Measurements from ENCODE around the gene POU2F2.

Gene POU2F2

DNA sequence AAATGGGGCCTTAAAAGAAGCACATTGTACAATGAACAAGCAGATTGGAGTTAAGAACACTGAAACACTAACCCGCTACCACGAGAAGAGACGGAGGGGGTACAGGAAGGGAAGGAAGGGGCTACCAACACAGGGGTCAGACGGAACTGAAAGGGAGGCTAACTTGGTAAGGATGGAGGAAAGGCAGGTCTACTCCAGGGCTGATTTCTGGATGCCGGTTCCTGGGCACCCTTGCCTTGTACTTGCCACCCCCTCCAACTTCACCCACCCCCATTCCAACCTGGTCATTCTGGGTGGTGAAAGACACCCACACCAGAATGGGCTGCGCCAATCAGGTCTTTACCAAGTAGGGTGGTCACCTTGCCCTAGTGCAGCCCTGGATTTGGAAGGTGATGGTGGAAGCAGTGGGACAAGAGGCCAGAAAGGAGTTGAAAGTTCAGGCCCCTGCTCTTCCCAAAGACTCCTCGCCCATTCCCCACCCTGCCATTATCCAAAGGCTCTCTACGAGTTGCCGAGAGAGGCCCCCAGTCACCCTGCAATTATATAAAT, 46.0 kb downstream of the POU2F2 start:
- DNase-seq (ENCODE audit: low read depth), result no peak
- TF ChIP-seq CTCF (conservative IDR thresholded peaks at IDR 0.05; ENCODE audit: control insufficient read depth, insufficient read depth, low read depth, low read length), result no peak
- no peak overlapping the region for H3K4me3 ChIP-seq (ENCODE audit: control insufficient read depth, low read depth, low read length)

GRCh38 chr19:42083537-42083936, 48.7 kb downstream of the POU2F2 start:
- no peak for DNase-seq (ENCODE audit: low read depth)
- TF ChIP-seq CTCF (conservative IDR thresholded peaks at IDR 0.05; ENCODE audit: control insufficient read depth, insufficient read depth, low read depth, low read length), result no peak
- H3K4me3 ChIP-seq (ENCODE audit: control insufficient read depth, low read depth, low read length), result no peak overlapping the region

- TF ChIP-seq CTCF (conservative IDR thresholded peaks at IDR 0.05; ENCODE audit: control insufficient read depth, insufficient read depth, low read depth, low read length), result peak; percentile 63
- peak; percentile 66 for DNase-seq (ENCODE audit: low read depth)
- no peak overlapping the region for H3K4me3 ChIP-seq (ENCODE audit: control insufficient read depth, low read depth, low read length)
Observed at GRCh38 chr19:42081584-42082203, 50.6 kb downstream of the POU2F2 start.

GRCh38 chr19:42080764-42081375, 51.4 kb downstream of the POU2F2 start:
- TF ChIP-seq CTCF (conservative IDR thresholded peaks at IDR 0.05; ENCODE audit: control insufficient read depth, insufficient read depth, low read depth, low read length), result no peak
- no peak for DNase-seq (ENCODE audit: low read depth)
- no peak overlapping the region for H3K4me3 ChIP-seq (ENCODE audit: control insufficient read depth, low read depth, low read length)

DNA sequence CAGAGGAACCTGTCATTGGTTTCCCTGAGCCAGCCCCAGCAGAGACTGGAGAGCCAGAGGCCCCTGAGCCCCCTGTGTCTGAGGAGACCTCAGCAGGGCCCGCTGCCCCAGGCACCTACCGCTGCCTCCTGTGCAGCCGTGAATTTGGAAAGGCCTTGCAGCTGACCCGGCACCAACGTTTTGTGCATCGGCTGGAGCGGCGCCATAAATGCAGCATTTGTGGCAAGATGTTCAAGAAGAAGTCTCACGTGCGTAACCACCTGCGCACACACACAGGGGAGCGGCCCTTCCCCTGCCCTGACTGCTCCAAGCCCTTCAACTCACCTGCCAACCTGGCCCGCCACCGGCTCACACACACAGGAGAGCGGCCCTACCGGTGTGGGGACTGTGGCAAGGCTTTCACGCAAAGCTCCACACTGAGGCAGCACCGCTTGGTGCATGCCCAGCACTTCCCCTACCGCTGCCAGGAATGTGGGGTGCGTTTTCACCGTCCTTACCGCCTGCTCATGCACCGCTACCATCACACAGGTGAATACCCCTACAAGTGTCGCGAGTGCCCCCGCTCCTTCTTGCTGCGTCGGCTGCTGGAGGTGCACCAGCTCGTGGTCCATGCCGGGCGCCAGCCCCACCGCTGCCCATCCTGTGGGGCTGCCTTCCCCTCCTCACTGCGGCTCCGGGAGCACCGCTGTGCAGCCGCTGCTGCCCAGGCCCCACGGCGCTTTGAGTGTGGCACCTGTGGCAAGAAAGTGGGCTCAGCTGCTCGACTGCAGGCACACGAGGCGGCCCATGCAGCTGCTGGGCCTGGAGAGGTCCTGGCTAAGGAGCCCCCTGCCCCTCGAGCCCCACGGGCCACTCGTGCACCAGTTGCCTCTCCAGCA, 52.1 kb downstream of the POU2F2 start:
- no peak overlapping the region for H3K4me3 ChIP-seq (ENCODE audit: control insufficient read depth, low read depth, low read length)
- no peak for TF ChIP-seq CTCF (conservative IDR thresholded peaks at IDR 0.05; ENCODE audit: control insufficient read depth, insufficient read depth, low read depth, low read length)
- no peak for DNase-seq (ENCODE audit: low read depth)

DNA sequence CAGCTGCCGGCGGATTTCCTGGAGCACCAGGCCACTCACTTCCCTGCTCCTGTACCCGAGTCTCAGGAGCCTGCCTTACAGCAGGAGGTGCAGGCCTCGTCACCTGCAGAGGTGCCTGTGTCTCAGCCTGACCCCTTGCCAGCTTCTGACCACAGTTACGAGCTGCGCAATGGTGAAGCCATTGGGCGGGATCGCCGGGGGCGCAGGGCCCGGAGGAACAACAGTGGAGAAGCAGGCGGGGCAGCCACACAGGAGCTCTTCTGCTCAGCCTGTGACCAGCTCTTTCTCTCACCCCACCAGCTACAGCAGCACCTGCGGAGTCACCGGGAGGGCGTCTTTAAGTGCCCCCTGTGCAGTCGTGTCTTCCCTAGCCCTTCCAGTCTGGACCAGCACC, 53.0 kb downstream of the POU2F2 start:
- no peak overlapping the region for H3K4me3 ChIP-seq (ENCODE audit: control insufficient read depth, low read depth, low read length)
- no peak for TF ChIP-seq CTCF (conservative IDR thresholded peaks at IDR 0.05; ENCODE audit: control insufficient read depth, insufficient read depth, low read depth, low read length)

More for the DNA sequence above, 53.0 kb downstream of the POU2F2 start:
- no peak for DNase-seq (ENCODE audit: low read depth)

Measured in fibroblast of mammary gland (primary cell).